AG08395 (cell line): ENCODE data around the gene SPAG5.

Experiments used
- DNase-seq: peaks from one replicate; pipeline ENCODE4 v3.0.0; 2012; ENCODE audit warnings: mixed read lengths, low spot score

The SPAG5 gene

GRCh38 chr17:28598799-28599310 is at the start of gene SPAG5:
Gene SPAG5 (minus strand): TSS chr17:28599025. CDS start chr17:28598946, 79 bp downstream.
- DNase-seq: peak; percentile 100

GRCh38 chr17:28646039-28646754 is 47.4 kb upstream of the SPAG5 start:
- no peak for DNase-seq

GRCh38 chr17:28645576-28645939 is 46.7 kb upstream of the SPAG5 start:
- no peak for DNase-seq

GRCh38 chr17:28644787-28645575 is 46.2 kb upstream of the SPAG5 start, which contains the start of gene BLTP2:
Gene BLTP2 (minus strand): TSS chr17:28645158. CDS start chr17:28645056, 102 bp downstream.
- peak; percentile 99 for DNase-seq

GRCh38 chr17:28643983-28644786 is 45.4 kb upstream of the SPAG5 start:
- peak; percentile 69 for DNase-seq

GRCh38 chr17:28641579-28641978 is 42.8 kb upstream of the SPAG5 start:
- no peak for DNase-seq

GRCh38 chr17:28635506-28635905 is 36.7 kb upstream of the SPAG5 start:
- DNase-seq: no peak

GRCh38 chr17:28634206-28634865 is 35.5 kb upstream of the SPAG5 start:
- DNase-seq: no peak

- DNase-seq: no peak
These were observed 28.0 kb upstream of the SPAG5 start for GRCh38 chr17:28626818-28627217.

GRCh38 chr17:28624148-28624547 is 25.3 kb upstream of the SPAG5 start:
- no peak for DNase-seq

GRCh38 chr17:28623696-28624095 is 24.9 kb upstream of the SPAG5 start:
- DNase-seq: no peak

- DNase-seq: no peak
These were observed 23.4 kb upstream of the SPAG5 start for GRCh38 chr17:28622186-28622585.

- no peak for DNase-seq
These were observed 21.2 kb upstream of the SPAG5 start for GRCh38 chr17:28620010-28620409.

GRCh38 chr17:28618464-28618863 is 19.6 kb upstream of the SPAG5 start:
- DNase-seq: no peak

- DNase-seq: no peak
These were observed 17.5 kb upstream of the SPAG5 start for GRCh38 chr17:28616281-28616680.

- DNase-seq: no peak
These were observed 16.6 kb upstream of the SPAG5 start for GRCh38 chr17:28615260-28615940.

GRCh38 chr17:28613931-28614381 is 15.1 kb upstream of the SPAG5 start, which contains the start of gene RSKR:
Gene RSKR (minus strand): TSS chr17:28614185. CDS start chr17:28614161, 24 bp downstream.
- no peak for DNase-seq

- peak; percentile 58 for DNase-seq
These were observed 14.4 kb upstream of the SPAG5 start for GRCh38 chr17:28612936-28613872.

- DNase-seq: no peak
These were observed 13.7 kb upstream of the SPAG5 start for GRCh38 chr17:28612531-28612930.

GRCh38 chr17:28610376-28610775 is 11.6 kb upstream of the SPAG5 start:
- DNase-seq: no peak
